GM23338 (cell line): ENCODE results near the gene PRUNE2. TPM values are rescaled to one million over a fixed set of nuclear protein-coding genes. Genes with fewer than 3 reads are reported as not detected.

Source experiments
- ATAC-seq: fragments of 200-7000 bp; cut with Tn5 transposase; 3 replicates; pipeline ENCODE4 v1.9.1; 2020
- DNase-seq: peaks from one replicate; pipeline ENCODE4 v3.0.0-alpha.2; 2015; ENCODE audit warnings: low spot score
- H2AFZ ChIP-seq: fragments of 200-600 bp; sonication (generic); 2 replicates; pipeline ENCODE4 v1.8.0; 2016; ENCODE audit warnings: antibody characterized with exemption, mild to moderate bottlenecking, moderate library complexity
- H3F3A ChIP-seq: fragments of 200-600 bp; sonication (generic); replicated peaks from 2 replicates; pipeline ENCODE4 v1.8.0; 2017; ENCODE audit warnings: antibody characterized with exemption, mixed run types, low read depth
- H3K27ac ChIP-seq: fragments of 200-600 bp; sonication (generic); 2 replicates; pipeline ENCODE4 v1.6.1; 2016; ENCODE audit warnings: low read depth
- H3K27me3 ChIP-seq: fragments of 200-600 bp; sonication (generic); 2 replicates; pipeline ENCODE4 v1.8.0; 2016; ENCODE audit warnings: mild to moderate bottlenecking, mixed run types, moderate library complexity; ENCODE audit not compliant: insufficient read depth
- H3K36me3 ChIP-seq: fragments of 200-600 bp; sonication (generic); 2 replicates; pipeline ENCODE4 v1.8.0; 2016; ENCODE audit warnings: mild to moderate bottlenecking; ENCODE audit not compliant: insufficient read depth
- H3K4me1 ChIP-seq: fragments of 200-600 bp; sonication (generic); 2 replicates; pipeline ENCODE4 v1.8.0; 2016; ENCODE audit warnings: mild to moderate bottlenecking, moderate library complexity; ENCODE audit not compliant: insufficient read depth
- H3K4me2 ChIP-seq: fragments of 200-600 bp; sonication (generic); 2 replicates; pipeline ENCODE4 v1.7.1; 2017; ENCODE audit warnings: mixed run types
- H3K4me3 ChIP-seq: fragments of 200-600 bp; sonication (generic); 2 replicates; pipeline ENCODE4 v1.6.1; 2016; ENCODE audit warnings: mixed run types
- H3K79me2 ChIP-seq: fragments of 200-600 bp; sonication (generic); replicated peaks from 2 replicates; pipeline ENCODE4 v1.8.0; 2017; ENCODE audit warnings: mild to moderate bottlenecking; ENCODE audit not compliant: insufficient read depth
- H3K9me2 ChIP-seq: fragments of 200-600 bp; sonication (generic); 2 replicates; pipeline ENCODE4 v1.8.0; 2017; ENCODE audit not compliant: insufficient read depth
- H4K20me1 ChIP-seq: fragments of 200-600 bp; sonication (generic); replicated peaks from 2 replicates; pipeline ENCODE4 v1.8.0; 2017; ENCODE audit warnings: mild to moderate bottlenecking; ENCODE audit not compliant: insufficient read depth
- H3K27ac Mint-ChIP-seq: 2 replicates; pipeline ENCODE4 v1.8.0; 2020; ENCODE audit warnings: inconsistent platforms, mild to moderate bottlenecking, moderate library complexity, mixed read lengths
- H3K27me3 Mint-ChIP-seq: 3 replicates; pipeline ENCODE4 v1.8.0; 2022; ENCODE audit warnings: low read depth, mild to moderate bottlenecking, moderate library complexity, mixed read lengths, inconsistent platforms; ENCODE audit not compliant: insufficient read depth, poor library complexity
- H3K36me3 Mint-ChIP-seq: 3 replicates; pipeline ENCODE4 v1.8.0; 2021; ENCODE audit warnings: low read depth, mild to moderate bottlenecking, inconsistent platforms, moderate library complexity, mixed read lengths
- H3K4me1 Mint-ChIP-seq: 3 replicates; pipeline ENCODE4 v1.8.0; 2020; ENCODE audit warnings: mild to moderate bottlenecking, inconsistent platforms, mixed read lengths
- H3K4me3 Mint-ChIP-seq: 3 replicates; pipeline ENCODE4 v1.8.0; 2021; ENCODE audit warnings: moderate library complexity, mild to moderate bottlenecking, inconsistent platforms, mixed read lengths
- H3K9me3 Mint-ChIP-seq: 3 replicates; pipeline ENCODE4 v1.8.0; 2020; ENCODE audit warnings: moderate library complexity, mild to moderate bottlenecking, inconsistent platforms, mixed read lengths
- CREB1 ChIP-seq: fragments of 250-450 bp; sonication (Bioruptor Pico); IDR thresholded peaks from 2 replicates; pipeline ENCODE4 v1.5.0; 2020; ENCODE audit warnings: low read depth, mild to moderate bottlenecking, moderate library complexity
- EZH2 ChIP-seq: fragments of 200-600 bp; sonication (generic); IDR thresholded peaks from one replicate; pipeline ENCODE4 v1.8.0; 2017; ENCODE audit warnings: antibody characterized with exemption, mild to moderate bottlenecking, low read depth; ENCODE audit not compliant: unreplicated experiment
- EZH2phosphoT487 ChIP-seq: fragments of 200-600 bp; sonication (generic); IDR thresholded peaks from one replicate; pipeline ENCODE4 v1.8.1; 2018; ENCODE audit warnings: antibody characterized with exemption; ENCODE audit not compliant: unreplicated experiment
- JUNB ChIP-seq: IDR thresholded peaks from one replicate; pipeline ENCODE4 v1.6.1; 2016; ENCODE audit warnings: antibody characterized with exemption; ENCODE audit not compliant: unreplicated experiment
- NANOG ChIP-seq: IDR thresholded peaks from 2 replicates; pipeline ENCODE4 v1.6.1; 2016; ENCODE audit warnings: antibody characterized with exemption, borderline replicate concordance
- POLR2AphosphoS5 ChIP-seq: IDR thresholded peaks from 2 replicates; pipeline ENCODE4 v1.6.1; 2016; ENCODE audit warnings: antibody characterized with exemption, low read depth
- STAT1 ChIP-seq: IDR thresholded peaks from one replicate; pipeline ENCODE4 v1.6.1; 2016; ENCODE audit warnings: antibody characterized with exemption; ENCODE audit not compliant: unreplicated experiment
- ZNF114 ChIP-seq: fragments of 250-450 bp; sonication (Bioruptor Pico); IDR thresholded peaks from 2 replicates; pipeline ENCODE4 v1.5.0; 2020; ENCODE audit warnings: mild to moderate bottlenecking, moderate library complexity
- ZNF331 ChIP-seq: fragments of 250-450 bp; sonication (Bioruptor Pico); IDR thresholded peaks from 2 replicates; pipeline ENCODE4 v1.5.0; 2020; ENCODE audit warnings: low read depth, mild to moderate bottlenecking, moderate library complexity
- polyA plus RNA-seq: library from polyadenylated mRNA; unstranded; fragments of >200 nt; fragmentation: Nextera tagmentation; extraction: Ambion mirVana; gene quantifications from 2 replicates; pipeline ENCODE4 v1.2.1, GENCODE V29; 2016
- total RNA-seq: library from RNA; depleted of rRNA; stranded (reverse); fragments of >200 nt; shearing (Covaris generic); gene quantifications from 2 replicates; pipeline ENCODE4 v1.2.3, GENCODE V29; 2014
- TF ChIP-seq, protein P1 (sequence below): IDR thresholded peaks from one replicate; pipeline ENCODE4 v1.6.1; 2018; ENCODE audit warnings: antibody characterized with exemption; ENCODE audit not compliant: unreplicated experiment
- TF ChIP-seq, protein P2 (sequence below): fragments of 250-450 bp; sonication (Bioruptor Pico); IDR thresholded peaks from 2 replicates; pipeline ENCODE4 v1.5.0; 2020; ENCODE audit warnings: mild to moderate bottlenecking, moderate library complexity
- TF ChIP-seq, protein P3 (sequence below): IDR thresholded peaks from 2 replicates; pipeline ENCODE4 v1.6.1; 2016; ENCODE audit warnings: antibody characterized with exemption
- TF ChIP-seq, protein P4 (sequence below), 2 experiments: fragments of 200-600 bp in 1 of 2; sonication (generic) in 1 of 2; conservative IDR thresholded peaks; 2 replicates each; pipeline versions ENCODE4 v1.5.1 to v1.6.1; 2016 to 2017; ENCODE audit warnings: antibody characterized with exemption in 2 of 2, low read depth in 2 of 2, mild to moderate bottlenecking in 2 of 2, moderate library complexity in 1 of 2

Gene PRUNE2
- total and polyA plus RNA-seq, 2 experiments from 2014 or later, result 10.6 to 26.5 TPM

GRCh38 chr9:76796296-76796695 lies 109.6 kb downstream of the PRUNE2 start:
- H3K27ac ChIP-seq, result no peak overlapping the region
- ATAC-seq, result no peak
- no peak overlapping the region for H3K4me3 Mint-ChIP-seq
- H2AFZ ChIP-seq, result no peak overlapping the region
- no peak for DNase-seq
- H3K79me2 ChIP-seq, result no peaks in the 10 kb centered on the region
- H3K27ac Mint-ChIP-seq, result no peak overlapping the region
- H3K4me2 ChIP-seq, result no peak overlapping the region
- H3K27me3 Mint-ChIP-seq, result peaks cover 1% of the 10 kb centered on the region
- H3K9me3 Mint-ChIP-seq, result no peaks in the 10 kb centered on the region
- no peaks in the 10 kb centered on the region for H3K4me1 Mint-ChIP-seq
- no peaks in the 10 kb centered on the region for H3K36me3 Mint-ChIP-seq
- H3K36me3 ChIP-seq, result no peaks in the 10 kb centered on the region
- TF ChIP-seq EZH2 (no peak), CREB1 (CRISPR knock-in tag) (no peak), JUNB (no peak), NANOG (no peak), POLR2AphosphoS5 (no peak), ZNF331 (CRISPR knock-in tag) (no peak), STAT1 (no peak), EZH2phosphoT487 (no peak), ZNF114 (CRISPR knock-in tag) (no peak)
- TF ChIP-seq, protein P1, sequence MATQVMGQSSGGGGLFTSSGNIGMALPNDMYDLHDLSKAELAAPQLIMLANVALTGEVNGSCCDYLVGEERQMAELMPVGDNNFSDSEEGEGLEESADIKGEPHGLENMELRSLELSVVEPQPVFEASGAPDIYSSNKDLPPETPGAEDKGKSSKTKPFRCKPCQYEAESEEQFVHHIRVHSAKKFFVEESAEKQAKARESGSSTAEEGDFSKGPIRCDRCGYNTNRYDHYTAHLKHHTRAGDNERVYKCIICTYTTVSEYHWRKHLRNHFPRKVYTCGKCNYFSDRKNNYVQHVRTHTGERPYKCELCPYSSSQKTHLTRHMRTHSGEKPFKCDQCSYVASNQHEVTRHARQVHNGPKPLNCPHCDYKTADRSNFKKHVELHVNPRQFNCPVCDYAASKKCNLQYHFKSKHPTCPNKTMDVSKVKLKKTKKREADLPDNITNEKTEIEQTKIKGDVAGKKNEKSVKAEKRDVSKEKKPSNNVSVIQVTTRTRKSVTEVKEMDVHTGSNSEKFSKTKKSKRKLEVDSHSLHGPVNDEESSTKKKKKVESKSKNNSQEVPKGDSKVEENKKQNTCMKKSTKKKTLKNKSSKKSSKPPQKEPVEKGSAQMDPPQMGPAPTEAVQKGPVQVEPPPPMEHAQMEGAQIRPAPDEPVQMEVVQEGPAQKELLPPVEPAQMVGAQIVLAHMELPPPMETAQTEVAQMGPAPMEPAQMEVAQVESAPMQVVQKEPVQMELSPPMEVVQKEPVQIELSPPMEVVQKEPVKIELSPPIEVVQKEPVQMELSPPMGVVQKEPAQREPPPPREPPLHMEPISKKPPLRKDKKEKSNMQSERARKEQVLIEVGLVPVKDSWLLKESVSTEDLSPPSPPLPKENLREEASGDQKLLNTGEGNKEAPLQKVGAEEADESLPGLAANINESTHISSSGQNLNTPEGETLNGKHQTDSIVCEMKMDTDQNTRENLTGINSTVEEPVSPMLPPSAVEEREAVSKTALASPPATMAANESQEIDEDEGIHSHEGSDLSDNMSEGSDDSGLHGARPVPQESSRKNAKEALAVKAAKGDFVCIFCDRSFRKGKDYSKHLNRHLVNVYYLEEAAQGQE, result no peak
- TF ChIP-seq, protein P2, sequence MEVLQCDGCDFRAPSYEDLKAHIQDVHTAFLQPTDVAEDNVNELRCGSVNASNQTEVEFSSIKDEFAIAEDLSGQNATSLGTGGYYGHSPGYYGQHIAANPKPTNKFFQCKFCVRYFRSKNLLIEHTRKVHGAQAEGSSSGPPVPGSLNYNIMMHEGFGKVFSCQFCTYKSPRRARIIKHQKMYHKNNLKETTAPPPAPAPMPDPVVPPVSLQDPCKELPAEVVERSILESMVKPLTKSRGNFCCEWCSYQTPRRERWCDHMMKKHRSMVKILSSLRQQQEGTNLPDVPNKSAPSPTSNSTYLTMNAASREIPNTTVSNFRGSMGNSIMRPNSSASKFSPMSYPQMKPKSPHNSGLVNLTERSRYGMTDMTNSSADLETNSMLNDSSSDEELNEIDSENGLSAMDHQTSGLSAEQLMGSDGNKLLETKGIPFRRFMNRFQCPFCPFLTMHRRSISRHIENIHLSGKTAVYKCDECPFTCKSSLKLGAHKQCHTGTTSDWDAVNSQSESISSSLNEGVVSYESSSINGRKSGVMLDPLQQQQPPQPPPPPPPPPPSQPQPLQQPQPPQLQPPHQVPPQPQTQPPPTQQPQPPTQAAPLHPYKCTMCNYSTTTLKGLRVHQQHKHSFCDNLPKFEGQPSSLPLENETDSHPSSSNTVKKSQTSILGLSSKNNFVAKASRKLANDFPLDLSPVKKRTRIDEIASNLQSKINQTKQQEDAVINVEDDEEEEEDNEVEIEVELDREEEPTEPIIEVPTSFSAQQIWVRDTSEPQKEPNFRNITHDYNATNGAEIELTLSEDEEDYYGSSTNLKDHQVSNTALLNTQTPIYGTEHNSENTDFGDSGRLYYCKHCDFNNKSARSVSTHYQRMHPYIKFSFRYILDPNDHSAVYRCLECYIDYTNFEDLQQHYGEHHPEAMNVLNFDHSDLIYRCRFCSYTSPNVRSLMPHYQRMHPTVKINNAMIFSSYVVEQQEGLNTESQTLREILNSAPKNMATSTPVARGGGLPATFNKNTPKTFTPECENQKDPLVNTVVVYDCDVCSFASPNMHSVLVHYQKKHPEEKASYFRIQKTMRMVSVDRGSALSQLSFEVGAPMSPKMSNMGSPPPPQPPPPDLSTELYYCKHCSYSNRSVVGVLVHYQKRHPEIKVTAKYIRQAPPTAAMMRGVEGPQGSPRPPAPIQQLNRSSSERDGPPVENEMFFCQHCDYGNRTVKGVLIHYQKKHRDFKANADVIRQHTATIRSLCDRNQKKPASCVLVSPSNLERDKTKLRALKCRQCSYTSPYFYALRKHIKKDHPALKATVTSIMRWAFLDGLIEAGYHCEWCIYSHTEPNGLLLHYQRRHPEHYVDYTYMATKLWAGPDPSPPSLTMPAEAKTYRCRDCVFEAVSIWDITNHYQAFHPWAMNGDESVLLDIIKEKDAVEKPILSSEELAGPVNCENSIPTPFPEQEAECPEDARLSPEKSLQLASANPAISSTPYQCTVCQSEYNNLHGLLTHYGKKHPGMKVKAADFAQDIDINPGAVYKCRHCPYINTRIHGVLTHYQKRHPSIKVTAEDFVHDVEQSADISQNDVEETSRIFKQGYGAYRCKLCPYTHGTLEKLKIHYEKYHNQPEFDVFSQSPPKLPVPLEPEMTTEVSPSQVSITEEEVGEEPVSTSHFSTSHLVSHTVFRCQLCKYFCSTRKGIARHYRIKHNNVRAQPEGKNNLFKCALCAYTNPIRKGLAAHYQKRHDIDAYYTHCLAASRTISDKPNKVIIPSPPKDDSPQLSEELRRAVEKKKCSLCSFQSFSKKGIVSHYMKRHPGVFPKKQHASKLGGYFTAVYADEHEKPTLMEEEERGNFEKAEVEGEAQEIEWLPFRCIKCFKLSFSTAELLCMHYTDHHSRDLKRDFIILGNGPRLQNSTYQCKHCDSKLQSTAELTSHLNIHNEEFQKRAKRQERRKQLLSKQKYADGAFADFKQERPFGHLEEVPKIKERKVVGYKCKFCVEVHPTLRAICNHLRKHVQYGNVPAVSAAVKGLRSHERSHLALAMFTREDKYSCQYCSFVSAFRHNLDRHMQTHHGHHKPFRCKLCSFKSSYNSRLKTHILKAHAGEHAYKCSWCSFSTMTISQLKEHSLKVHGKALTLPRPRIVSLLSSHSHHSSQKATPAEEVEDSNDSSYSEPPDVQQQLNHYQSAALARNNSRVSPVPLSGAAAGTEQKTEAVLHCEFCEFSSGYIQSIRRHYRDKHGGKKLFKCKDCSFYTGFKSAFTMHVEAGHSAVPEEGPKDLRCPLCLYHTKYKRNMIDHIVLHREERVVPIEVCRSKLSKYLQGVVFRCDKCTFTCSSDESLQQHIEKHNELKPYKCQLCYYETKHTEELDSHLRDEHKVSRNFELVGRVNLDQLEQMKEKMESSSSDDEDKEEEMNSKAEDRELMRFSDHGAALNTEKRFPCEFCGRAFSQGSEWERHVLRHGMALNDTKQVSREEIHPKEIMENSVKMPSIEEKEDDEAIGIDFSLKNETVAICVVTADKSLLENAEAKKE, result no peak
- TF ChIP-seq, protein P3, sequence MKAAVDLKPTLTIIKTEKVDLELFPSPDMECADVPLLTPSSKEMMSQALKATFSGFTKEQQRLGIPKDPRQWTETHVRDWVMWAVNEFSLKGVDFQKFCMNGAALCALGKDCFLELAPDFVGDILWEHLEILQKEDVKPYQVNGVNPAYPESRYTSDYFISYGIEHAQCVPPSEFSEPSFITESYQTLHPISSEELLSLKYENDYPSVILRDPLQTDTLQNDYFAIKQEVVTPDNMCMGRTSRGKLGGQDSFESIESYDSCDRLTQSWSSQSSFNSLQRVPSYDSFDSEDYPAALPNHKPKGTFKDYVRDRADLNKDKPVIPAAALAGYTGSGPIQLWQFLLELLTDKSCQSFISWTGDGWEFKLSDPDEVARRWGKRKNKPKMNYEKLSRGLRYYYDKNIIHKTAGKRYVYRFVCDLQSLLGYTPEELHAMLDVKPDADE, result no peak
- TF ChIP-seq, protein P4, sequence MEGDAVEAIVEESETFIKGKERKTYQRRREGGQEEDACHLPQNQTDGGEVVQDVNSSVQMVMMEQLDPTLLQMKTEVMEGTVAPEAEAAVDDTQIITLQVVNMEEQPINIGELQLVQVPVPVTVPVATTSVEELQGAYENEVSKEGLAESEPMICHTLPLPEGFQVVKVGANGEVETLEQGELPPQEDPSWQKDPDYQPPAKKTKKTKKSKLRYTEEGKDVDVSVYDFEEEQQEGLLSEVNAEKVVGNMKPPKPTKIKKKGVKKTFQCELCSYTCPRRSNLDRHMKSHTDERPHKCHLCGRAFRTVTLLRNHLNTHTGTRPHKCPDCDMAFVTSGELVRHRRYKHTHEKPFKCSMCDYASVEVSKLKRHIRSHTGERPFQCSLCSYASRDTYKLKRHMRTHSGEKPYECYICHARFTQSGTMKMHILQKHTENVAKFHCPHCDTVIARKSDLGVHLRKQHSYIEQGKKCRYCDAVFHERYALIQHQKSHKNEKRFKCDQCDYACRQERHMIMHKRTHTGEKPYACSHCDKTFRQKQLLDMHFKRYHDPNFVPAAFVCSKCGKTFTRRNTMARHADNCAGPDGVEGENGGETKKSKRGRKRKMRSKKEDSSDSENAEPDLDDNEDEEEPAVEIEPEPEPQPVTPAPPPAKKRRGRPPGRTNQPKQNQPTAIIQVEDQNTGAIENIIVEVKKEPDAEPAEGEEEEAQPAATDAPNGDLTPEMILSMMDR (conservative IDR thresholded peaks at IDR 0.05; ENCODE audit: low read depth in 2 of 2), result no peak
- no peaks in the 10 kb centered on the region for H3K9me2 ChIP-seq
- H3K4me3 ChIP-seq, result no peak overlapping the region
- no peaks in the 10 kb centered on the region for H3K27me3 ChIP-seq
- H3F3A ChIP-seq, result no peaks in the 10 kb centered on the region
- H4K20me1 ChIP-seq, result no peaks in the 10 kb centered on the region
- H3K4me1 ChIP-seq, result no peaks in the 10 kb centered on the region
